HCT116 (cell line): ENCODE data around the gene FAM209B. TPM values are rescaled to one million over a fixed set of nuclear protein-coding genes. Genes with fewer than 3 reads are reported as not detected.

Experiments
- ATAC-seq: fragments of 200-7000 bp; cut with Tn5 transposase; 2 replicates; pipeline ENCODE4 v1.9.1; 2020; ENCODE audit warnings: mild to moderate bottlenecking, moderate library complexity
- BruUV-seq: library from RNA; stranded (reverse); fragments of 400-500 nt; replicated peaks from 2 replicates; lab custom pipeline; 2021; lab: Mats Ljungman, UMichigan
- CTCF ChIA-PET: fragments of 300-600 bp; sonication (Branson Sonifier 250); formaldehyde crosslinking; loops from one replicate; lab custom pipeline; 2021; ENCODE audit warnings: antibody characterized with exemption; lab: Charles Lee
- POLR2A ChIA-PET: fragments of 300-600, 350-600 bp; sonication (Branson Sonifier 250); formaldehyde crosslinking; loops from one replicate; lab custom pipeline; 2021; ENCODE audit warnings: antibody characterized with exemption; lab: Charles Lee
- RAD21 ChIA-PET, 2 experiments: fragments of 300-600 bp; sonication (Branson Sonifier 250); formaldehyde crosslinking; loops; one replicate each; lab custom pipeline; 2023; ENCODE audit warnings: low total read pairs in 2 of 2; ENCODE audit not compliant: uncharacterized antibody in 2 of 2, unreplicated experiment in 2 of 2, low non-redundant PET in 1 of 2; lab: Charles Lee
- DNase-seq: peaks from one replicate; pipeline ENCODE4 v3.0.0-alpha.2; 2010; ENCODE audit warnings: low read depth, low spot score
- H2AFZ ChIP-seq: fragments of 200-600 bp; shearing (Covaris generic), sonication (generic); 2 replicates; pipeline ENCODE4 v1.6.1; 2017; ENCODE audit warnings: low read depth, mixed run types, mixed read lengths, antibody characterized with exemption, low read length; ENCODE audit not compliant: poor library complexity, severe bottlenecking
- H3K27ac ChIP-seq: 2 replicates; pipeline ENCODE4 v1.5.1; 2012; ENCODE audit warnings: low read depth, low read length
- H3K27me3 ChIP-seq: fragments of 200-600 bp; sonication (generic); 2 replicates; pipeline ENCODE4 v1.6.1; 2016; ENCODE audit warnings: mixed run types, low read length, mixed read lengths; ENCODE audit not compliant: insufficient read depth
- H3K36me3 ChIP-seq, 2 experiments: fragments of 200-500 bp in 1 of 2; fragments of 200-600 bp in 1 of 2; sonication (Bioruptor generic) in 1 of 2; sonication (generic) in 1 of 2; 2 replicates each; pipeline versions ENCODE4 v1.5.1 to v1.6.1; 2014 to 2016; ENCODE audit warnings: low read length in 2 of 2, inconsistent platforms in 1 of 2, mixed read lengths in 1 of 2, mixed run types in 1 of 2; ENCODE audit not compliant: insufficient read depth in 2 of 2, control insufficient read depth in 1 of 2
- H3K4me1 ChIP-seq, 2 experiments: fragments of 200-600 bp in 1 of 2; sonication (generic) in 1 of 2; 2 replicates each; pipeline versions ENCODE4 v1.5.1 to v1.6.1; 2012 to 2017; ENCODE audit warnings: low read length in 2 of 2, inconsistent platforms in 1 of 2, mild to moderate bottlenecking in 1 of 2, mixed read lengths in 1 of 2, mixed run types in 1 of 2, moderate library complexity in 1 of 2; ENCODE audit not compliant: insufficient read depth in 2 of 2, control insufficient read depth in 1 of 2
- H3K4me2 ChIP-seq: fragments of 200-600 bp; sonication (generic); 2 replicates; pipeline ENCODE4 v1.6.1; 2017; ENCODE audit warnings: mixed run types, low read length, mixed read lengths
- H3K4me3 ChIP-seq, 2 experiments: fragments of 200-600 bp in 1 of 2; sonication (generic) in 1 of 2; replicated peaks in 1 of 2; 2 replicates each; pipeline ENCODE4 v1.5.1; 2011 to 2016; ENCODE audit warnings: low read length in 2 of 2, control low read depth in 1 of 2, low read depth in 1 of 2, mild to moderate bottlenecking in 1 of 2, mixed read lengths in 1 of 2, mixed run types in 1 of 2
- H3K79me2 ChIP-seq: fragments of 200-600 bp; sonication (generic); 2 replicates; pipeline ENCODE4 v1.6.1; 2017; ENCODE audit warnings: mild to moderate bottlenecking, mixed run types, low read length, moderate library complexity, mixed read lengths; ENCODE audit not compliant: insufficient read depth
- H3K9ac ChIP-seq: fragments of 200-600 bp; sonication (generic); 2 replicates; pipeline ENCODE4 v1.6.1; 2016; ENCODE audit warnings: low read length, mixed read lengths
- H3K9me2 ChIP-seq: fragments of 200-600 bp; sonication (generic), shearing (Covaris generic); 2 replicates; pipeline ENCODE4 v1.6.1; 2017; ENCODE audit warnings: mixed run types, mild to moderate bottlenecking, moderate library complexity; ENCODE audit not compliant: insufficient read depth
- H3K9me3 ChIP-seq, 2 experiments: fragments of 200-500 bp in 1 of 2; fragments of 200-600 bp in 1 of 2; sonication (Bioruptor generic) in 1 of 2; sonication (generic) in 1 of 2; 2 replicates each; pipeline ENCODE4 v1.6.1; 2014 to 2017; ENCODE audit warnings: low read length in 2 of 2, mixed read lengths in 2 of 2, inconsistent platforms in 1 of 2, low read depth in 1 of 2, mild to moderate bottlenecking in 1 of 2, mixed run types in 1 of 2, moderate library complexity in 1 of 2; ENCODE audit not compliant: control insufficient read depth in 1 of 2, insufficient read depth in 1 of 2
- H4K20me1 ChIP-seq: fragments of 200-600 bp; sonication (generic), shearing (Covaris generic); 2 replicates; pipeline ENCODE4 v1.6.1; 2017; ENCODE audit warnings: mixed run types, mild to moderate bottlenecking, moderate library complexity; ENCODE audit not compliant: insufficient read depth
- CBX3 ChIP-seq: IDR thresholded peaks from 2 replicates; pipeline ENCODE4 v1.6.1; 2012; ENCODE audit warnings: low read depth
- CEBPB ChIP-seq: IDR thresholded peaks from 2 replicates; pipeline ENCODE4 v1.6.1; 2012; ENCODE audit warnings: low read depth
- ELF1 ChIP-seq: IDR thresholded peaks from 2 replicates; pipeline ENCODE4 v1.6.1; 2012; ENCODE audit warnings: low read depth, borderline replicate concordance
- EZH2 ChIP-seq: fragments of 200-600 bp; sonication (generic); IDR thresholded peaks from 2 replicates; pipeline ENCODE4 v1.6.1; 2017; ENCODE audit warnings: antibody characterized with exemption, mixed run types
- EZH2phosphoT487 ChIP-seq: fragments of 200-600 bp; IDR thresholded peaks from 2 replicates; pipeline ENCODE4 v1.6.1; 2018; ENCODE audit warnings: antibody characterized with exemption, borderline replicate concordance
- FOSL1 ChIP-seq: IDR thresholded peaks from 2 replicates; pipeline ENCODE4 v1.6.1; 2012; ENCODE audit warnings: low read depth
- JUND ChIP-seq: IDR thresholded peaks from 2 replicates; pipeline ENCODE4 v1.6.1; 2012
- MAX ChIP-seq: IDR thresholded peaks from 2 replicates; pipeline ENCODE4 v1.6.1; 2012
- POLR2A ChIP-seq: IDR thresholded peaks from 2 replicates; pipeline ENCODE4 v1.7.0; 2011; ENCODE audit warnings: borderline replicate concordance; ENCODE audit not compliant: insufficient read depth, insufficient read length; ENCODE audit errors: extremely low read depth
- POLR2AphosphoS5 ChIP-seq: IDR thresholded peaks from 2 replicates; pipeline ENCODE4 v1.6.1; 2011; ENCODE audit warnings: mild to moderate bottlenecking, low read depth, low read length, moderate library complexity
- RAD21 ChIP-seq: IDR thresholded peaks from 2 replicates; pipeline ENCODE4 v1.6.1; 2012; ENCODE audit warnings: low read depth, mild to moderate bottlenecking
- SIN3A ChIP-seq: IDR thresholded peaks from 2 replicates; pipeline ENCODE4 v1.6.1; 2012; ENCODE audit warnings: low read depth
- SP1 ChIP-seq: IDR thresholded peaks from 2 replicates; pipeline ENCODE4 v1.6.1; 2012; ENCODE audit warnings: low read depth
- SRF ChIP-seq: IDR thresholded peaks from 2 replicates; pipeline ENCODE4 v1.6.1; 2012; ENCODE audit warnings: low read depth
- TCF7L2 ChIP-seq: IDR thresholded peaks from 2 replicates; pipeline ENCODE4 v1.7.0; 2011; ENCODE audit warnings: borderline replicate concordance, inconsistent platforms; ENCODE audit not compliant: insufficient read depth, insufficient read length; ENCODE audit errors: extremely low read depth
- YY1 ChIP-seq: IDR thresholded peaks from 2 replicates; pipeline ENCODE4 v1.6.1; 2011; ENCODE audit warnings: low read length, low read depth, moderate library complexity, mild to moderate bottlenecking; ENCODE audit not compliant: insufficient replicate concordance; ENCODE audit errors: extremely low read depth
- ZFX ChIP-seq: fragments of 450-650 bp; IDR thresholded peaks from 2 replicates; pipeline ENCODE4 v1.6.1; 2017
- ZNF274 ChIP-seq: fragments of 200-500 bp; sonication (Bioruptor generic); IDR thresholded peaks from 2 replicates; pipeline ENCODE4 v1.6.1; 2014; ENCODE audit warnings: mild to moderate bottlenecking, low read depth, low read length, inconsistent platforms
- intact Hi-C: fragments of 100-400 bp; cut with micrococcal nuclease; formaldehyde crosslinking; loops from 2 replicates; pipeline ENCODE4 v1.10.0; 2022
- total RNA-seq: library from RNA; stranded (reverse); gene quantifications from one replicate; pipeline ENCODE4 v1.2.1, GENCODE V29; 2021; ENCODE audit not compliant: unreplicated experiment
- TF ChIP-seq, protein P1 (sequence below), 3 experiments: fragments of 200-600 bp in 1 of 3; sonication (generic) in 1 of 3; IDR thresholded peaks in 2 of 3; conservative IDR thresholded peaks in 1 of 3; 2 replicates each; pipeline ENCODE4 v1.5.1; 2012 to 2017; ENCODE audit warnings: low read depth in 2 of 3, low read length in 2 of 3, antibody characterized with exemption in 1 of 3, borderline replicate concordance in 1 of 3, control low read depth in 1 of 3, mild to moderate bottlenecking in 1 of 3, mixed read lengths in 1 of 3, mixed run types in 1 of 3, moderate library complexity in 1 of 3; ENCODE audit not compliant: insufficient read depth in 1 of 3
- TF ChIP-seq, protein P2 (sequence below): IDR thresholded peaks from 2 replicates; pipeline ENCODE4 v1.6.1; 2012; ENCODE audit warnings: low read depth

The FAM209B gene
- total RNA-seq, 1 experiment from 2014 or later = not detected

DNA sequence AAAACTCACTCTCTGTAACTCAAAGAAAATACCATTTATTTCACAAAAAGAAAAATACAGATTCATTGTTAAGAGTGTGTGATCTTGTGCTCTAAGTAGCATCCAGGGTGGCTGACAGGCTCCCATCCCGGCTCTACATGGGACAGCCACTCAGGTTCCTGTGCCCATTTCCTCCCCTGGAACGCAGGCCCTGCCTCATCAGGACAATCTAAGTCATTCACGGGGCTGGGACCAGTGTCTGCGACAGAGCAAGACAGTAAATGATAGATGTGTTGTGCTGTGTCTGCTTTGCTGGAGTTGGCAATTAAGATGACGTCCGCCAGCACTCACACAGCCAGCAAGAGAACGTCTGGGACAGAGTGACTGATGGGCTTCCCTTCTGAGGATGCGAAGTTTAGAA is 15.4 kb upstream of the FAM209B start:
- Histone ChIP-seq H3K36me3 (peaks cover 20 to 23% of the 10 kb centered on the region in 2 experiments; a peak in 3 of 4 replicates), H3K27ac (no peak overlapping the region), H3K9ac (no peak overlapping the region), H4K20me1 (no peaks in the 10 kb centered on the region), H3K79me2 (no peaks in the 10 kb centered on the region), H3K9me3 (peaks cover 0 to 7% of the 10 kb centered on the region in 2 experiments; a peak in 1 of 4 replicates), H3K9me2 (no peaks in the 10 kb centered on the region), H3K4me2 (no peak overlapping the region), H3K4me3 (no peak overlapping the region), H3K4me1 (no peaks in the 10 kb centered on the region), H2AFZ (no peak overlapping the region), H3K27me3 (no peaks in the 10 kb centered on the region)
- ChIA-PET CTCF (no interaction called here), RAD21 (no interaction called here), POLR2A (no interaction called here)
- no peak for ATAC-seq
- TF ChIP-seq MAX (no peak), POLR2AphosphoS5 (no peak), ZNF274 (no peak), SIN3A (no peak), ZFX (no peak), CBX3 (no peak), JUND (no peak), SP1 (no peak), SRF (no peak), ELF1 (no peak), POLR2A (no peak), RAD21 (no peak), EZH2phosphoT487 (no peak), CEBPB (no peak), FOSL1 (no peak), YY1 (no peak), TCF7L2 (no peak), EZH2 (no peak)
- TF ChIP-seq, protein P1, sequence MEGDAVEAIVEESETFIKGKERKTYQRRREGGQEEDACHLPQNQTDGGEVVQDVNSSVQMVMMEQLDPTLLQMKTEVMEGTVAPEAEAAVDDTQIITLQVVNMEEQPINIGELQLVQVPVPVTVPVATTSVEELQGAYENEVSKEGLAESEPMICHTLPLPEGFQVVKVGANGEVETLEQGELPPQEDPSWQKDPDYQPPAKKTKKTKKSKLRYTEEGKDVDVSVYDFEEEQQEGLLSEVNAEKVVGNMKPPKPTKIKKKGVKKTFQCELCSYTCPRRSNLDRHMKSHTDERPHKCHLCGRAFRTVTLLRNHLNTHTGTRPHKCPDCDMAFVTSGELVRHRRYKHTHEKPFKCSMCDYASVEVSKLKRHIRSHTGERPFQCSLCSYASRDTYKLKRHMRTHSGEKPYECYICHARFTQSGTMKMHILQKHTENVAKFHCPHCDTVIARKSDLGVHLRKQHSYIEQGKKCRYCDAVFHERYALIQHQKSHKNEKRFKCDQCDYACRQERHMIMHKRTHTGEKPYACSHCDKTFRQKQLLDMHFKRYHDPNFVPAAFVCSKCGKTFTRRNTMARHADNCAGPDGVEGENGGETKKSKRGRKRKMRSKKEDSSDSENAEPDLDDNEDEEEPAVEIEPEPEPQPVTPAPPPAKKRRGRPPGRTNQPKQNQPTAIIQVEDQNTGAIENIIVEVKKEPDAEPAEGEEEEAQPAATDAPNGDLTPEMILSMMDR (IDR thresholded peaks at IDR 0.05 in 2 of 3, conservative IDR thresholded peaks at IDR 0.05 in 1 of 3; ENCODE audit: borderline replicate concordance in 1 of 3, insufficient read depth in 1 of 3, low read depth in 2 of 3, low read length in 2 of 3) = no peak
- TF ChIP-seq, protein P2, sequence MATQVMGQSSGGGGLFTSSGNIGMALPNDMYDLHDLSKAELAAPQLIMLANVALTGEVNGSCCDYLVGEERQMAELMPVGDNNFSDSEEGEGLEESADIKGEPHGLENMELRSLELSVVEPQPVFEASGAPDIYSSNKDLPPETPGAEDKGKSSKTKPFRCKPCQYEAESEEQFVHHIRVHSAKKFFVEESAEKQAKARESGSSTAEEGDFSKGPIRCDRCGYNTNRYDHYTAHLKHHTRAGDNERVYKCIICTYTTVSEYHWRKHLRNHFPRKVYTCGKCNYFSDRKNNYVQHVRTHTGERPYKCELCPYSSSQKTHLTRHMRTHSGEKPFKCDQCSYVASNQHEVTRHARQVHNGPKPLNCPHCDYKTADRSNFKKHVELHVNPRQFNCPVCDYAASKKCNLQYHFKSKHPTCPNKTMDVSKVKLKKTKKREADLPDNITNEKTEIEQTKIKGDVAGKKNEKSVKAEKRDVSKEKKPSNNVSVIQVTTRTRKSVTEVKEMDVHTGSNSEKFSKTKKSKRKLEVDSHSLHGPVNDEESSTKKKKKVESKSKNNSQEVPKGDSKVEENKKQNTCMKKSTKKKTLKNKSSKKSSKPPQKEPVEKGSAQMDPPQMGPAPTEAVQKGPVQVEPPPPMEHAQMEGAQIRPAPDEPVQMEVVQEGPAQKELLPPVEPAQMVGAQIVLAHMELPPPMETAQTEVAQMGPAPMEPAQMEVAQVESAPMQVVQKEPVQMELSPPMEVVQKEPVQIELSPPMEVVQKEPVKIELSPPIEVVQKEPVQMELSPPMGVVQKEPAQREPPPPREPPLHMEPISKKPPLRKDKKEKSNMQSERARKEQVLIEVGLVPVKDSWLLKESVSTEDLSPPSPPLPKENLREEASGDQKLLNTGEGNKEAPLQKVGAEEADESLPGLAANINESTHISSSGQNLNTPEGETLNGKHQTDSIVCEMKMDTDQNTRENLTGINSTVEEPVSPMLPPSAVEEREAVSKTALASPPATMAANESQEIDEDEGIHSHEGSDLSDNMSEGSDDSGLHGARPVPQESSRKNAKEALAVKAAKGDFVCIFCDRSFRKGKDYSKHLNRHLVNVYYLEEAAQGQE = no peak
- intact Hi-C loops = no loop called here
- no peak for DNase-seq
- no TSS peak for BruUV-seq
